Subcutaneous adipose tissue (tissue), 4 donors: ENCODE results near the gene ROBO4. TPM values are rescaled to one million over a fixed set of nuclear protein-coding genes. Genes with fewer than 3 reads are reported as not detected.

Source experiments
- CTCF ChIP-seq: fragments of 450-650 bp; IDR thresholded peaks from one replicate; pipeline ENCODE4 v1.5.1; 2016; ENCODE audit warnings: low read depth, mild to moderate bottlenecking, control low read depth, antibody characterized with exemption, moderate library complexity
- total RNA-seq, 4 donors: library from RNA; depleted of rRNA; stranded (reverse); fragments of >200 nt; gene quantifications; one replicate each; pipeline ENCODE4 v1.1.0, GENCODE V29; 2016

ROBO4 gene
- total RNA-seq, 4 donors from 2014 or later = 17.5 to 152 (median 21.0) TPM

DNA sequence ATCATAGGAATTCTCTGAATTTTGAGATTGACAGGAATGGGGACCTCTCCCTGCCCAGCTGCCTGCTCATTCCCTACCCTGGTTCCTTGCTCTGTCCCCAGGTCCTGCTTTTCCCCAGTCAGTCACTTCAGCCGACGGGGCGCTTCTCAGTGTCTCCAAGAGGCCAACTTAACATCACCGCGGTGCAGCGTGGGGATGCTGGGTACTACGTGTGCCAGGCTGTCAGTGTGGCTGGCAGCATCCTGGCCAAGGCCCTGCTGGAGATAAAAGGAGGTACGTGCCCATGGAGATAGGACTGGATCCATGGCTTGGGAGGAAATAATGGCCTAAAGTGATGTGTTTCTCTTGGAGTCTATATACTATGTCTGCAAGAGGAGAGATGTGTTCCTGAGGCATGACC, 25.4 kb downstream of the ROBO4 start:
- no peak for TF ChIP-seq CTCF

DNA sequence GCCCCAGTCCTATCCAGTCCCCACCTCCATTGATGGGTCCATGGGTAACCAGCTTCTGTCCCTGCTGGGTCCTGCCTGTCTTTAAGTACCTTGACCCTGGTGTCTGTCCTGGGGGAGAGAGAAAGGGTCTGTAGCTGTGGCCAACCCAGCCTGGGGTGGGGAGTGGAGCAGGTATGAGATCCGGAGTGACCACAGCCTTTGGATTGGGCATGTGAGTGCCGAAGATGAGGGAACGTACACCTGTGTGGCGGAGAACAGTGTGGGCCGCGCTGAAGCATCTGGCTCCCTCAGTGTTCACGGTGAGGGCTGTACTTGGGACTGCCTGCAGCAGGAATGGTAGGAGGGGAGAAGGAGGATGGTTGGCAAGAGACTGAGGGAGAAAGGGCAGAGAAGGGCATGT, 27.2 kb downstream of the ROBO4 start:
- no peak for TF ChIP-seq CTCF

GRCh38 chr11:124869856-124870387, 27.7 kb downstream of the ROBO4 start:
- TF ChIP-seq CTCF = no peak

DNA sequence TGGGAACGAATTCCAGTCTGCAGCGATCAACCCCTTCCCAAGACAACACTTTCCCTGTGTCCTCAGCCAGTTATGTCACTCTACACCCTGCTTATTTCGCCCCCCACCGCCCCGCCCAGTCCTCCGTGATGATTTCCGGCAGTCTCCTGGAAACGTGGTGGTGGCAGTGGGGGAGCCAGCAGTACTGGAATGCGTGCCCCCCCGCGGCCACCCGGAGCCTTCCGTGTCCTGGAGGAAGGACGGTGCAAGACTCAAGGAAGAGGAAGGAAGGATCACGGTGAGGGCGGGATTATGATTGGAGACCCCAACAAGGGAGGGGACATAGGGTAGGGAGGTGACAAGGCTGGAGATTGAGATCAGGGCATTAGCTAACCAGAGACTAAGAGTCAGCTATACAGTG, 28.3 kb downstream of the ROBO4 start:
- no peak for TF ChIP-seq CTCF

DNA sequence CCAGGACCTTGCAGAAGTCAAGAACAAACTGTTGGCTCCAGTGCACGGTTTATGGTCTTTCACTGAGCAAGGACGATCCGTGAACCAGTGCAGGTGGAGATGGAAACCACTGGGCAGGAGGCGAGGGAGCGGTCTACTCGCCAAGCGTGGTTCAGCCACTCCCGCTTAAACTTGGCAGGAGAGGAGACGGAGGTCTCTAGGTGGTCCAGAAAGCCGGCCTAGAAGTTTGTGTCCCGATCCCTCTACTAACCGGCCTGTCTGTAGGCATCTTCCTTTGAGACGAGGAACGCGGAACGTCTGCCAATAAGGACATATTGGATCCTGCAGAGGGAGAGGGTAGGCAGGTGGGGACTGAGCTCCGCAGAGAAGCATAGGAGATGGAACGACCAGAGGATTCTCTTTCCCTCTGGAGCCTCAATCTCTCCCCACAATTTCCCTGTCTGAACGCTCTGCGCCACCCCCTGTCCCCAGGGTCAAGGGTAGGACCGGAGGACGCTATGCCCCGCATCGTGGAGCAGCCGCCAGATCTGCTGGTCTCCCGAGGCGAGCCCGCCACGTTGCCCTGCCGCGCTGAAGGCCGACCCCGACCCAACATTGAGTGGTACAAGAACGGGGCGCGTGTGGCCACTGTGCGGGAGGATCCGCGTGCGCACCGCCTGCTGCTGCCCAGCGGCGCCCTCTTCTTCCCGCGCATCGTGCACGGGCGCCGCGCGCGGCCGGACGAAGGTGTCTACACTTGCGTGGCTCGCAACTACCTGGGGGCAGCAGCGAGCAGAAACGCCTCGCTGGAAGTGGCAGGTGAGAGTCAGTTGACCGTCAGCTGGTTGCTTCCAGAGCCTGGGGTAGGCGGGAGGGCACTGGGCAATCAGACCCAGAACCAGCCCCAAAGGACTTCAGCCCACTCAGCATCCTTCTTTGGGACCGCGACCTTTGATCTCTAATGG, 29.1 kb downstream of the ROBO4 start:
- TF ChIP-seq CTCF = no peak

- no peak for TF ChIP-seq CTCF
Observed at GRCh38 chr11:124867700-124868099, 30.0 kb downstream of the ROBO4 start.
